K562 (cell line): Measurements from ENCODE around the gene PPFIBP2. TPM values are rescaled to one million over a fixed set of nuclear protein-coding genes. Genes with fewer than 3 reads are reported as not detected.

ENCODE experiments used
- ATAC-seq: fragments of 200-7000 bp; cut with Tn5 transposase; 3 replicates; pipeline ENCODE4 v1.9.1; 2020; ENCODE audit warnings: moderate library complexity
- BruUV-seq: library from RNA; stranded (reverse); fragments of 400-500 nt; replicated peaks from 2 replicates; lab custom pipeline; 2021; lab: Mats Ljungman, UMichigan
- CTCF ChIA-PET: fragments of 300-600 bp; formaldehyde crosslinking; extraction: SDS; loops from one replicate; lab custom pipeline; 2021; ENCODE audit warnings: low intra/inter-chr PET ratio; lab: Yijun Ruan, JAX
- POLR2A ChIA-PET: fragments of 300-600, 350-650 bp; sonication (Branson Sonifier 250); formaldehyde crosslinking; extraction: SDS; loops from one replicate; lab custom pipeline; 2021; ENCODE audit warnings: antibody characterized with exemption, inconsistent platforms; lab: Yijun Ruan, JAX
- DNase-seq, 4 experiments: peaks; one replicate each; pipeline versions ENCODE4 v3.0.0 to v3.0.0-alpha.2; 2011 to 2018; ENCODE audit warnings: low spot score in 3 of 4, mixed read lengths in 3 of 4; ENCODE audit errors: extremely low read depth in 1 of 4
- FAIRE-seq: peaks from 2 replicates; lab custom pipeline; 2011; peaks lifted over from hg19 to GRCh38; lab: Jason Lieb, UNC
- H2AFZ ChIP-seq: 2 replicates; pipeline ENCODE4 v1.6.0; 2011; ENCODE audit warnings: low read depth, low read length, control low read depth, inconsistent platforms
- H3K27ac ChIP-seq: fragments of 200-600 bp; 3 replicates; pipeline ENCODE4 v1.8.0; 2011; ENCODE audit warnings: low read depth, mild to moderate bottlenecking, control low read depth, inconsistent platforms, low read length, moderate library complexity, mixed read lengths; ENCODE audit errors: extremely low read depth
- H3K27me3 ChIP-seq, 2 experiments: fragments of 300-600 bp in 1 of 2; 2 replicates in 1 of 2; 3 replicates in 1 of 2; pipeline versions ENCODE4 v1.6.0 to v1.8.0; 2011; ENCODE audit warnings: inconsistent platforms in 2 of 2, low read length in 2 of 2, mild to moderate bottlenecking in 1 of 2, mixed read lengths in 1 of 2, moderate library complexity in 1 of 2; ENCODE audit not compliant: control insufficient read depth in 2 of 2, insufficient read depth in 2 of 2
- H3K36me3 ChIP-seq: fragments of 300-600 bp; 3 replicates; pipeline ENCODE4 v1.8.0; 2011; ENCODE audit warnings: mild to moderate bottlenecking, low read length, inconsistent platforms; ENCODE audit not compliant: control insufficient read depth, insufficient read depth
- H3K4me1 ChIP-seq, 2 experiments: fragments of 200-600 bp in 1 of 2; replicated peaks in 1 of 2; 2 replicates in 1 of 2; 3 replicates in 1 of 2; pipeline versions ENCODE4 v1.5.1 to v1.8.0; 2011; ENCODE audit warnings: inconsistent platforms in 2 of 2, low read length in 2 of 2, mild to moderate bottlenecking in 1 of 2, mixed read lengths in 1 of 2, moderate library complexity in 1 of 2; ENCODE audit not compliant: control insufficient read depth in 2 of 2, insufficient read depth in 2 of 2
- H3K4me2 ChIP-seq: 2 replicates; pipeline ENCODE4 v1.6.1; 2011; ENCODE audit warnings: low read length, control low read depth, inconsistent platforms, mixed read lengths; ENCODE audit not compliant: insufficient read depth
- H3K4me3 ChIP-seq: fragments of 200-600 bp; sonication (generic), shearing (Covaris generic); 2 replicates; pipeline ENCODE4 v1.5.1; 2016; ENCODE audit warnings: control low read depth, inconsistent platforms
- H3K79me2 ChIP-seq: fragments of 200-600 bp; 3 replicates; pipeline ENCODE4 v1.8.0; 2011; ENCODE audit warnings: low read length, inconsistent platforms; ENCODE audit not compliant: control insufficient read depth, insufficient read depth
- H3K9ac ChIP-seq, 2 experiments: 2 replicates each; pipeline versions ENCODE4 v1.6.0 to v1.6.1; 2011; ENCODE audit warnings: low read depth in 2 of 2, low read length in 2 of 2, control low read depth in 1 of 2, inconsistent platforms in 1 of 2, mild to moderate bottlenecking in 1 of 2, mixed read lengths in 1 of 2; ENCODE audit not compliant: insufficient read depth in 1 of 2
- H3K9me1 ChIP-seq: one replicate; pipeline ENCODE4 v1.6.0; 2011; ENCODE audit warnings: inconsistent platforms, mild to moderate bottlenecking, low read length, moderate library complexity; ENCODE audit not compliant: control insufficient read depth, insufficient read depth
- H3K9me3 ChIP-seq: replicated peaks from 2 replicates; pipeline ENCODE4 v1.5.1; 2011; ENCODE audit warnings: low read depth, low read length, inconsistent platforms; ENCODE audit not compliant: control insufficient read depth, insufficient read depth
- H4K20me1 ChIP-seq: replicated peaks from 2 replicates; pipeline ENCODE4 v1.6.1; 2011; ENCODE audit warnings: low read length, inconsistent platforms, mixed read lengths; ENCODE audit not compliant: control insufficient read depth, insufficient read depth
- ATF3 ChIP-seq, 2 experiments: fragments of 450-650 bp in 1 of 2; sonication (generic) in 1 of 2; formaldehyde crosslinking in 1 of 2; IDR thresholded peaks in 1 of 2; conservative IDR thresholded peaks in 1 of 2; 2 replicates each; pipeline versions ENCODE4 v1.6.1 to v1.8.1; 2016 to 2023; ENCODE audit warnings: mild to moderate bottlenecking in 2 of 2, moderate library complexity in 2 of 2, inconsistent platforms in 1 of 2, missing genetic modification reagents in 1 of 2
- CHCHD3 ChIP-seq: fragments of 250-450 bp; sonication (Bioruptor Pico); IDR thresholded peaks from 2 replicates; pipeline ENCODE4 v2.1.2; 2022; ENCODE audit warnings: mild to moderate bottlenecking
- GTF2B ChIP-seq: IDR thresholded peaks from 2 replicates; pipeline ENCODE4 v1.6.1; 2011; ENCODE audit not compliant: insufficient read length; ENCODE audit errors: extremely low read depth
- PPARD ChIP-seq: fragments of 250-450 bp; sonication (Bioruptor Pico); IDR thresholded peaks from 2 replicates; pipeline ENCODE4 v1.8.0; 2022; ENCODE audit warnings: inconsistent platforms, mild to moderate bottlenecking, moderate library complexity
- SMARCC2 ChIP-seq: fragments of 450-650 bp; IDR thresholded peaks from 2 replicates; pipeline ENCODE4 v1.6.1; 2017; ENCODE audit warnings: antibody characterized with exemption, moderate library complexity, mild to moderate bottlenecking, low read depth
- SP2 ChIP-seq: IDR thresholded peaks from 2 replicates; pipeline ENCODE4 v1.6.1; 2011; ENCODE audit warnings: mild to moderate bottlenecking, low read depth, low read length, moderate library complexity; ENCODE audit not compliant: poor library complexity, severe bottlenecking; ENCODE audit errors: extremely low read depth
- TCFL5 ChIP-seq: fragments of 250-450 bp; sonication (Bioruptor Pico); conservative IDR thresholded peaks from 2 replicates; pipeline ENCODE4 v1.6.1; 2021; ENCODE audit warnings: mild to moderate bottlenecking, moderate library complexity, matching md5 sums
- ZNF24 ChIP-seq: fragments of 450-650 bp; IDR thresholded peaks from 2 replicates; pipeline ENCODE4 v1.6.1; 2016
- WGBS: fragments of 100-300 bp; shearing (Covaris generic); methylation state at CpG from one replicate; pipeline ENCODE4 v1.1.6; 2016; ENCODE audit warnings: low coverage, mixed read lengths; ENCODE audit not compliant: insufficient coverage; ENCODE audit errors: missing lambda C conversion rate; 5-methylcytosine and 5-hydroxymethylcytosine counted together
- in situ Hi-C: fragments of 300-500 bp; cut with MboI; formaldehyde crosslinking; loops from 4 replicates; pipeline ENCODE4 v1.15.0; 2018; ENCODE audit warnings: inconsistent platforms, mixed read lengths
- intact Hi-C: fragments of 100-400 bp; cut with micrococcal nuclease; formaldehyde crosslinking; loops from 2 replicates; pipeline ENCODE4 v1.14.2; 2022
- polyA plus RNA-seq, 8 experiments: library from polyadenylated mRNA; depleted of rRNA in 4 of 8; stranded (reverse) in 5 of 8; unstranded in 3 of 8; fragments of >200 nt; fragmentation: Nextera tagmentation in 2 of 8; fragmentation: Illumina TruSeq in 1 of 8; extraction: Ambion mirVana in 2 of 8; extraction: Trizol in 1 of 8; gene quantifications; 2 replicates each; pipeline versions ENCODE4 v1.2.1 to v1.2.3, GENCODE V29; 2011 to 2014; ENCODE audit warnings: inconsistent platforms in 1 of 8, missing spikeins in 1 of 8
- total RNA-seq, 7 experiments: library from RNA; depleted of rRNA in 6 of 7; stranded (reverse); fragments of >200 nt in 6 of 7; fragmentation: Illumina TruSeq in 2 of 7; extraction: Trizol in 2 of 7; gene quantifications; 2 replicates each; pipeline versions ENCODE4 v1.2.1 to v1.2.3, GENCODE V29; 2011 to 2021; ENCODE audit warnings: low replicate concordance in 1 of 7

Gene PPFIBP2
- total and polyA plus RNA-seq, 9 of the 15 experiments (the other 6 are each of a cell fraction or from before 2014, with no cell fraction given) = 0.18 to 3.4 (median 1.2) TPM

GRCh38 chr11:7564803-7565202 lies 51.0 kb downstream of the PPFIBP2 start:
- no peaks in the 10 kb centered on the region for H3K36me3 ChIP-seq
- CTCF ChIA-PET = no interaction called here
- no peaks in the 10 kb centered on the region for H3K9me3 ChIP-seq
- H3K4me1 ChIP-seq = no peaks in the 10 kb centered on the region
- no peak for ATAC-seq
- TF ChIP-seq SMARCC2 (no peak), CHCHD3 (no peak), TCFL5 (CRISPR knock-in tag) (no peak), ATF3 (IDR thresholded peaks at IDR 0.05) (no peak), ATF3 (CRISPR knock-in tag; conservative IDR thresholded peaks at IDR 0.05) (no peak), PPARD (CRISPR knock-in tag) (no peak), SP2 (no peak), GTF2B (no peak), ZNF24 (no peak)
- H3K79me2 ChIP-seq = no peaks in the 10 kb centered on the region
- H3K4me2 ChIP-seq = no peak overlapping the region
- intact Hi-C loops = no loop called here
- no peaks in the 10 kb centered on the region for H3K9me1 ChIP-seq
- H3K9ac ChIP-seq = no peak overlapping the region
- in situ Hi-C loops = no loop called here
- FAIRE-seq = no peak
- H3K27me3 ChIP-seq = no peaks in the 10 kb centered on the region
- no peak for DNase-seq
- BruUV-seq = no TSS peak
- no peak overlapping the region for H3K4me3 ChIP-seq
- H4K20me1 ChIP-seq = no peaks in the 10 kb centered on the region
- POLR2A ChIA-PET = no interaction called here
- H3K27ac ChIP-seq = no peak overlapping the region
- WGBS = 3% methylated on average over 2 of the region's 2 CpGs
- no peak overlapping the region for H2AFZ ChIP-seq
